Stimulated activated CD8-positive, alpha-beta memory T cell treated with anti-CD3 and anti-CD28 coated beads, Interleukin-4, amount 100 ng/mL, for 24 hours (primary cell): Measurements from ENCODE around the gene ANKRD1.

Experiments used
- DNase-seq: peaks from one replicate; pipeline ENCODE4 v3.0.0-alpha.2; 2020; ENCODE audit warnings: low read depth

ANKRD1 gene

GRCh38 chr10:90935581-90936275 lies 14.8 kb upstream of the ANKRD1 start:
- DNase-seq: no peak

GRCh38 chr10:90930971-90931871 lies 10.3 kb upstream of the ANKRD1 start:
- no peak for DNase-seq

- DNase-seq: no peak
Measured at GRCh38 chr10:90930070-90930837, 9.4 kb upstream of the ANKRD1 start.

- no peak for DNase-seq
Measured at GRCh38 chr10:90929179-90929578, 8.3 kb upstream of the ANKRD1 start.

- no peak for DNase-seq
Measured at GRCh38 chr10:90927293-90927692, 6.4 kb upstream of the ANKRD1 start.

- DNase-seq: no peak
Measured at GRCh38 chr10:90925079-90926029, 4.5 kb upstream of the ANKRD1 start.

- DNase-seq: no peak
Measured at GRCh38 chr10:90924552-90924951, 3.7 kb upstream of the ANKRD1 start.

GRCh38 chr10:90923111-90923731 lies 2.3 kb upstream of the ANKRD1 start:
- DNase-seq: no peak

GRCh38 chr10:90921906-90922305 lies 1.0 kb upstream of the ANKRD1 start:
- no peak for DNase-seq

GRCh38 chr10:90919683-90920574 lies 958 bp downstream of the ANKRD1 start:
- no peak for DNase-seq

- DNase-seq: no peak
Measured at GRCh38 chr10:90917968-90918318, 2.9 kb downstream of the ANKRD1 start.

GRCh38 chr10:90917238-90917967 lies 3.5 kb downstream of the ANKRD1 start:
- no peak for DNase-seq

GRCh38 chr10:90916392-90917237 lies 4.3 kb downstream of the ANKRD1 start:
- no peak for DNase-seq

GRCh38 chr10:90915766-90916075 lies 5.2 kb downstream of the ANKRD1 start:
- DNase-seq: no peak

GRCh38 chr10:90914992-90915765 lies 5.7 kb downstream of the ANKRD1 start:
- DNase-seq: no peak

GRCh38 chr10:90913774-90914420 lies 7.0 kb downstream of the ANKRD1 start:
- no peak for DNase-seq

GRCh38 chr10:90912854-90913479 lies 7.9 kb downstream of the ANKRD1 start:
- DNase-seq: no peak
